Measurements from ENCODE around the gene CREB3L2. TPM values are rescaled to one million over a fixed set of nuclear protein-coding genes. Genes with fewer than 3 reads are reported as not detected.

Gene CREB3L2
- total RNA-seq, 4 donors from 2014 or later, result 10.9 to 24.5 (median 14.1) TPM

DNA sequence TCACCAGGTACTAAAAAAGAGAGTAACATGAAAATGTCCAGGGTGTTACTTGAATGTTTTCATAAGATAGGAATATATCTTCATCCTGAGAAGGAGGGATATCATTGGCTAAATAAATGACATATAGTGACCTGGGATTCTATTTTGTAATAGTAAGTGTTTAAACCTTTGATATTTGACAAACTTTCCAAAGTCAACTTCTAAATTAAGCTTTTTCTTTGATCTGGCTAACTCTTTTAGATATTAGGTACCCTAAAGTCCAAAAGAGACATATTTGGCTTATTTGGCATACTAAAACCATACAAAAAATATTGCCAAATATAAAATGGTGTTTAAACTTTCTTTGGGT lies 22.4 kb upstream of the CREB3L2 start:
- peaks cover 6% of the 10 kb centered on the region for H3K27me3 ChIP-seq
- H3K4me3 ChIP-seq, result no peak overlapping the region
- no peak overlapping the region for H3K27ac ChIP-seq
- H3K4me1 ChIP-seq, result no peaks in the 10 kb centered on the region
- no peaks in the 10 kb centered on the region for H3K9me3 ChIP-seq
- H3K36me3 ChIP-seq, result no peaks in the 10 kb centered on the region
- TF ChIP-seq EP300 (IDR thresholded peaks at IDR 0.05) (no peak), POLR2AphosphoS5 (IDR thresholded peaks at IDR 0.05) (no peak), POLR2A (IDR thresholded peaks at IDR 0.05) (no peak)
- TF ChIP-seq, protein P1, sequence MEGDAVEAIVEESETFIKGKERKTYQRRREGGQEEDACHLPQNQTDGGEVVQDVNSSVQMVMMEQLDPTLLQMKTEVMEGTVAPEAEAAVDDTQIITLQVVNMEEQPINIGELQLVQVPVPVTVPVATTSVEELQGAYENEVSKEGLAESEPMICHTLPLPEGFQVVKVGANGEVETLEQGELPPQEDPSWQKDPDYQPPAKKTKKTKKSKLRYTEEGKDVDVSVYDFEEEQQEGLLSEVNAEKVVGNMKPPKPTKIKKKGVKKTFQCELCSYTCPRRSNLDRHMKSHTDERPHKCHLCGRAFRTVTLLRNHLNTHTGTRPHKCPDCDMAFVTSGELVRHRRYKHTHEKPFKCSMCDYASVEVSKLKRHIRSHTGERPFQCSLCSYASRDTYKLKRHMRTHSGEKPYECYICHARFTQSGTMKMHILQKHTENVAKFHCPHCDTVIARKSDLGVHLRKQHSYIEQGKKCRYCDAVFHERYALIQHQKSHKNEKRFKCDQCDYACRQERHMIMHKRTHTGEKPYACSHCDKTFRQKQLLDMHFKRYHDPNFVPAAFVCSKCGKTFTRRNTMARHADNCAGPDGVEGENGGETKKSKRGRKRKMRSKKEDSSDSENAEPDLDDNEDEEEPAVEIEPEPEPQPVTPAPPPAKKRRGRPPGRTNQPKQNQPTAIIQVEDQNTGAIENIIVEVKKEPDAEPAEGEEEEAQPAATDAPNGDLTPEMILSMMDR (IDR thresholded peaks at IDR 0.05), result no peak
- DNase-seq (ENCODE audit: low spot score in 2 of 2), result no peak

DNA sequence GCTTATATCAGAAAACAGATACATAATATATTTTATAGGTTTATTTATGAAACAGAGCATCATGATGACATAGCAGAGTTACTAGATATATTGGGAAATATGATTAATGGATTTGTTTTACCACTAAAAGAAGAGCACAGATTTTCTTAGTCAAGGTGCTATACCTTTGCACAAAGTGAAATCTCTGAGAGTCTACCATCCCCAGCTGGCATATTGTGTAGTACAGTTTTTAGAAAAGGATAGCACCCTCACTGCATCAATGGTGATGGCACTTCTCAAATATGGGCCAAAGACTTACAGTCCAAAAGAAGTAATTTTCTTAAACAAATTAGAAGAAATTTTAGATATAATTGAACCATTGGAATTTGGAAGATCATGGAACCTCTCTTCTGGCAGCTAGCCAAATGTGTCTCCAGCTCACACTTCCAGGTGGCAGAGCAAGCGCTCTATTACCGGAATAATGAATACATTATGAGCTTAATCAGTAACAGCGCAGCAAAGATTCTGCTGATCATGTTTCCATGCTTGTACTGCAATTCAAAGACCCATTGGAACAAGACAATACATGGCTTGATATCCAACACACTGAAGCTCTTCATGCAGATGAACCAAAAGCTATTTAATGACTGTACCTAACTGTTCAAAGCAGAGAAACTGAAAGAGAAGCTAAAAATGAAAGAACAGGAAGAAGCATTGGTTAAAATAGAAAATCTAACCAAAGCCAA lies 21.9 kb upstream of the CREB3L2 start:
- DNase-seq (ENCODE audit: low spot score in 2 of 2), result no peak
- H3K4me1 ChIP-seq, result no peaks in the 10 kb centered on the region
- H3K4me3 ChIP-seq, result no peak overlapping the region
- H3K9me3 ChIP-seq, result no peaks in the 10 kb centered on the region
- no peak overlapping the region for H3K27ac ChIP-seq
- H3K27me3 ChIP-seq, result peaks cover 6% of the 10 kb centered on the region
- TF ChIP-seq POLR2A (IDR thresholded peaks at IDR 0.05), result no peak
- TF ChIP-seq, protein P1 (IDR thresholded peaks at IDR 0.05), result no peak
- TF ChIP-seq POLR2AphosphoS5 (IDR thresholded peaks at IDR 0.05), result no peak
- TF ChIP-seq EP300 (IDR thresholded peaks at IDR 0.05), result no peak
- H3K36me3 ChIP-seq, result no peaks in the 10 kb centered on the region
- WGBS, result 88% methylated on average over 3 of the region's 3 CpGs

DNA sequence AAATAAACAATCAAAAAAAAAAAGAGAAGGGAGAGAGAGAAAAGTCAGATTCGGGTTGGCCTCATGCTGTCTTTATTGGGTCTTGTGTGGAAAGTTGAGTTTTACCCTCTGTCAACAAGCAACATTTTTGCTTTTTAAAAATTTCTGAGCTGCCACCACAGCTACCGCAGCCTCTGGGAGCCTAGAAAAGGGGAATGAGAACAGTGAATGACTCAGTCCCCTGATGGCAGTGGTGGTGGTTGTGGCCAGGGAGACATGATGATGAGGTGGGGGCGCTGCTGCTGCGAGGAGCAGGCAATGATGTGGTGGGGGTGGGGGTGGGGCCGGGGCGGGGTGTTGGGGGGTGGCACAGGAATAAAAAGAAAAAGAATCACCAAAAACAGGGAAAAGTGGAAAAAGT lies 20.0 kb upstream of the CREB3L2 start:
- no peaks in the 10 kb centered on the region for H3K27me3 ChIP-seq
- TF ChIP-seq, protein P1 (IDR thresholded peaks at IDR 0.05), result no peak
- TF ChIP-seq POLR2A (IDR thresholded peaks at IDR 0.05) (no peak), POLR2AphosphoS5 (IDR thresholded peaks at IDR 0.05) (no peak), EP300 (IDR thresholded peaks at IDR 0.05) (no peak)
- WGBS, result 84% methylated on average over 6 of the region's 6 CpGs
- no peaks in the 10 kb centered on the region for H3K4me1 ChIP-seq
- no peak overlapping the region for H3K4me3 ChIP-seq
- no peak for DNase-seq (ENCODE audit: low spot score in 2 of 2)
- H3K36me3 ChIP-seq, result no peaks in the 10 kb centered on the region
- H3K9me3 ChIP-seq, result no peaks in the 10 kb centered on the region
- H3K27ac ChIP-seq, result no peak overlapping the region

DNA sequence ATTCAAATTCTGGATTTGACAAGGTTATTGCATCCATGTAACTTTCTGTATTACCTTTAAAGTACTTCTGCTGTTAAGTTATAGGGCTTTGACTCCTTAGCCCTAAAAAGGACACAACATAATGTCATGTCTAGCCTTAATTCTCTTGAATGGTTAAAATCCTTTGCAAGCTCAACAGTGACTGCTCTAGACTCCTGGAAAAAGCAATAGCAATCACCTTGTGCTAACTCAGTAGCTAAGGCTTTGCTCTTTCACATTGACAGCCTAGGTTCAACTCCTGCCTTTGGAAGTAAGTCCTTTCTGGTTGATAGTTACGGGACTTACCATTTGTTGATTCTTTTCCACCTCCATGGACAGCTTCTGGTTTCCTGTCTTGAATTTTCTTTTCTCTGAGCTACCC lies 16.1 kb upstream of the CREB3L2 start:
- H3K27me3 ChIP-seq, result no peaks in the 10 kb centered on the region

DNA sequence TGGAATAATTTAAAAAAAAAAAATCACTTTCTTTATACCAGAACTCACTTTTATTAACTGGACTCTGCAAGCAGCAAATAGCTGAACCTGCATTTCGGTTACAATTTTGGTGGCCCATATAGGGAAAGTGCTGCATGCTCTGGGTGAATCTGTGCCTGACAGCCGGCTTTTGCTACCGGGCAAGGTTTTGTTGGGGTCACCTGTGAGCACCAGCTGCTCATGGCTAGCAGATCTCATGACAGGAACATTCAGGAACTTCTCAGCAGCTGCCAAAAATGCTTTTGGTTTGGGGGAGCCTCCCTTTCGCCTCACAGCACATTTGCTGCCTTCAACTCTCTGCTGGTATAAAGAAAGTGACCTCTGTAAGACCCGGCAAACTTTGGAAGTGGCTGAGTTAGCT lies 13.2 kb upstream of the CREB3L2 start:
- Histone ChIP-seq H3K4me3 (no peak overlapping the region), H3K27me3 (peaks cover 6% of the 10 kb centered on the region), H3K4me1 (no peaks in the 10 kb centered on the region), H3K9me3 (no peaks in the 10 kb centered on the region), H3K27ac (no peak overlapping the region), H3K36me3 (no peaks in the 10 kb centered on the region)
- DNase-seq (ENCODE audit: low spot score in 2 of 2), result no peak
- TF ChIP-seq, protein P1 (IDR thresholded peaks at IDR 0.05), result no peak
- no peak for TF ChIP-seq EP300 (IDR thresholded peaks at IDR 0.05)
- 82% methylated on average over 5 of the region's 5 CpGs for WGBS

More for the DNA sequence above, 16.1 kb upstream of the CREB3L2 start:
- WGBS, result 100% methylated on average over 1 of the region's 1 CpG
- H3K27ac ChIP-seq, result no peak overlapping the region
- H3K4me3 ChIP-seq, result no peak overlapping the region
- H3K4me1 ChIP-seq, result no peaks in the 10 kb centered on the region
- no peak for TF ChIP-seq EP300 (IDR thresholded peaks at IDR 0.05)
- TF ChIP-seq POLR2A (IDR thresholded peaks at IDR 0.05), result no peak
- TF ChIP-seq, protein P1 (IDR thresholded peaks at IDR 0.05), result no peak
- TF ChIP-seq POLR2AphosphoS5 (IDR thresholded peaks at IDR 0.05), result no peak
- H3K9me3 ChIP-seq, result no peaks in the 10 kb centered on the region
- H3K36me3 ChIP-seq, result no peaks in the 10 kb centered on the region
- DNase-seq (ENCODE audit: low spot score in 2 of 2), result no peak

Measured in suprapubic skin (tissue), 4 donors.